Stimulated activated naive CD8-positive, alpha-beta T cell treated with anti-CD3 and anti-CD28 coated beads, Interleukin-15, Interleukin-2, amounts not matched to agents 100 ng/mL and 50 ng/mL, for 24 hours (primary cell): ENCODE results near the gene FSTL4.

ENCODE experiments used
- H3K27ac Mint-ChIP-seq: one replicate; pipeline ENCODE4 v1.8.0; 2021; ENCODE audit warnings: mild to moderate bottlenecking, mixed read lengths
- H3K27me3 Mint-ChIP-seq: one replicate; pipeline ENCODE4 v1.8.0; 2021; ENCODE audit warnings: mixed read lengths
- H3K36me3 Mint-ChIP-seq: one replicate; pipeline ENCODE4 v1.8.0; 2021; ENCODE audit warnings: low read depth, mixed read lengths
- H3K4me1 Mint-ChIP-seq: one replicate; pipeline ENCODE4 v1.8.0; 2021; ENCODE audit warnings: low read depth, mixed read lengths
- H3K4me3 Mint-ChIP-seq: one replicate; pipeline ENCODE4 v1.8.0; 2021; ENCODE audit warnings: mild to moderate bottlenecking, mixed read lengths
- H3K9me3 Mint-ChIP-seq: one replicate; pipeline ENCODE4 v1.8.0; 2021; ENCODE audit warnings: mixed read lengths

Gene FSTL4

DNA sequence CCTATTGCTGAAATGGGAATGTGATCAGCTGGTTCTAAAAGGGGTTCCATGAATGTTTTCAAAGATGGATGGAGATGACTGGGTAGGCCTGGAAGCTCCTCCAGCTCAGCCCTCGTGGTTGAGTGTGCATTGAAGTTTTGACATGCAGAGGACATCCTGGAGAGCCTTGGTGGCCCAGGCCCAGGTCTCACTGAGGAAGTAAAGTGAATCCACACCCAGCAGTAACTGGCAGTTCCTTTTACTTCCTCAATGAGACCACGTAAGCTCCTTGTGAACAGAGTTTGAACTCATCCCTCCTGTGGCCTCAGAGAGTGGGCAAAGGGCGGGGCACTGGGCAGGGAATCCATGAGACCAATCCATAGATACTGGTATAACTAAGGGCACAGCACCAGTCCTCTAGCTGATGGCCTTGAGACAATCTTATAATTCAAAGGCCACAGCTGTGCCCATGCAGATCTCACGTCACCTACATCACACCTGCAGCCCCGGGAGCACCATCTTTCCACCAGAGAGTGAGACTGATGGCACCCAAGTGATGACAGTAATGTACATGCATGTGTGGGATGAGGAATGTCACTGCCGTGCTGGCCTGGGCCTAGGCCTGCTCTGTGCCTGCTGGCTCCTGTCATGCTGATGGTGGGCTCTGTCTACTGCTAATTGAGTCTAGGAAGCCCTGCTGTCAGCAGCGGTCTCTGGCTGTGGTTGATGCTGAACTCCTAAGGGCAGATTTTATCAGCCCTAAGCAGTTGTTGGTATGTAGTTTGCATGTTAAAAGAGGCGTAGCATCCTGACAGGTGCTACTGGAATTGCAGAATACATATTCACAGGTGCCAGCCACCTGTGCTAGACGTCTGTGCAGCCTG lies 257.8 kb downstream of the FSTL4 start:
- no peak overlapping the region for H3K27ac Mint-ChIP-seq
- H3K9me3 Mint-ChIP-seq = no peaks in the 10 kb centered on the region
- H3K36me3 Mint-ChIP-seq = no peaks in the 10 kb centered on the region
- H3K27me3 Mint-ChIP-seq = no peaks in the 10 kb centered on the region
- H3K4me1 Mint-ChIP-seq = no peaks in the 10 kb centered on the region
- no peak overlapping the region for H3K4me3 Mint-ChIP-seq

DNA sequence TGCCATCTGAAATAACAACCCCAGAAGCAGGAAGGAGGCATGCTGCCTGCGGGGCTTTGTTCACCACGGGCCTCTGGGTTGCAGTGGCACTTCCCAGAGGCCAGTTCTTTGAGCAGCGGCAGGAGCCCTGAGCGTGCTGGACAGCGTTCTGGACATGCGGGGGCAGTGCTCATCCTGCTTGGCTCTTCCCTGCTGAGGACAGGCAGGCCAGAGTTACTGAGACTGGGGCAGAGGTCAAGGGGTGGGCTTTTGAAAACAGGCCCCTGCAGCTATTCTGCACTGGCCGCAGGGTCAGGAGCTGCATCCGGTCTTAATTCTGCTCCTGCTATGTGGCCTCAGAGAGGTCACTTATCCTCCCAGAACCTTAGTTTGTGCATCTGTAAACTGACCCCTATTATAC lies 258.6 kb downstream of the FSTL4 start:
- Mint-ChIP-seq H3K27me3 (no peaks in the 10 kb centered on the region), H3K4me3 (no peak overlapping the region), H3K27ac (no peak overlapping the region), H3K36me3 (no peaks in the 10 kb centered on the region), H3K4me1 (no peaks in the 10 kb centered on the region), H3K9me3 (no peaks in the 10 kb centered on the region)

DNA sequence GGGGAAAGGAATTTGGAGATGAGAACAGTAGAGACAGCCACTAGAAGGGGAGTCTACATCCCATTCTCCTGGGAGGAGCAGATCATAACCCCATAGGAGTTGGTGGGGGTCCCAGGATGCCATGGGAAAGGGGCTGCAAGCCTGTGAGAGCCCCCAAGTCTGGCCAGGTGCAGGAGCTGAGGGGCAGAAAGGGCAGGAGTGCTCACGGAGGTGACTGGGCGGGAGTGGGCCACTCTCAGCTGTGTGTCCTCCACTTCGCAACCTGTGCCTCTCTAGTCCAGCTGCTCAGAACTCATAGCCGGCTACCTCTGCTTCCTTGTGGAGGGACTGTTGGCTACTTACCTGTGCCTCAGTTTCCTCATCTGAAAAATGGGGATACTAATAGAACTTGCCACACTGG lies 263.9 kb downstream of the FSTL4 start:
- Mint-ChIP-seq H3K27ac (no peak overlapping the region), H3K4me3 (no peak overlapping the region), H3K36me3 (no peaks in the 10 kb centered on the region), H3K4me1 (no peaks in the 10 kb centered on the region), H3K27me3 (peaks cover 10% of the 10 kb centered on the region), H3K9me3 (no peaks in the 10 kb centered on the region)

DNA sequence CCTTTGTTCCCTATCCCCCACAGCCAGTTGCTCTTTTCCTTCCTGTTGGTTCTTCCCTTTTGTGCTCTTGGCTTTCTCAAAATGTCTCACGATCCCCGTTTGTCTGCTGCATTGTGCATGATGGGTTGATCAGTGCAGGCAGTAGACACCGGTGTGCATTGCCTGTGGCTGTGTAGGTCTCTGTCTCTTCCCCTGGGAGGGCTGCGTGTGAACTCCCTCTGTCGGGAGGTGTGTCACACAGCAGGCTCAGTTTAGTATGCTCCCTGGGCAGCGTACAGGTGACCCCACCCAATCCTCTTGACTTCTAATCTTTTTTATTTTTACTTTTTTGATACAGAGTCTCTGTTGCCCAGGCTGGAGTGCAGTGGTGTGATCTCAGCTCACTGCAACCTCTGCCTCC lies 265.3 kb downstream of the FSTL4 start:
- no peaks in the 10 kb centered on the region for H3K36me3 Mint-ChIP-seq
- peaks cover 10% of the 10 kb centered on the region for H3K27me3 Mint-ChIP-seq
- H3K27ac Mint-ChIP-seq = no peak overlapping the region
- no peak overlapping the region for H3K4me3 Mint-ChIP-seq
- H3K4me1 Mint-ChIP-seq = no peaks in the 10 kb centered on the region
- no peaks in the 10 kb centered on the region for H3K9me3 Mint-ChIP-seq

DNA sequence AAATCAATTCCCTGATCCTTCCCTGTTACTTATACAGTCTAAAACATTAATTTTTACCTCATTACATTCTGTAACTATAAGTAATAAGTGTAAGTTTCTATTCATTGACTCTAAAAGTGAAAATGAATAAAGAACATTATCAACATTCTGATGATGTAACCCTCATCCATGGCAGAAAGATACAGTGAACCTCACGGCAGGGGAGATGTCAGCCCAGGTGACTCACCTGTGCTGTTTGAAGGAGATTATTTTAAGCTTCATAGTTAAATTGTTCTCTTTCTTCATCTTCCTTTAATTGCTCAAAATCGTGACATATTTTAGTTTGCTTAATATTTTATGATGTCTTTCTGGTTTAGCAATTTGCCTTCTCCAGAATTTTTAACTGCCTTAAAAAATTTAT lies 268.1 kb downstream of the FSTL4 start:
- H3K4me3 Mint-ChIP-seq = no peak overlapping the region
- no peaks in the 10 kb centered on the region for H3K4me1 Mint-ChIP-seq
- peaks cover 10% of the 10 kb centered on the region for H3K27me3 Mint-ChIP-seq
- H3K36me3 Mint-ChIP-seq = no peaks in the 10 kb centered on the region
- no peak overlapping the region for H3K27ac Mint-ChIP-seq
- no peaks in the 10 kb centered on the region for H3K9me3 Mint-ChIP-seq

DNA sequence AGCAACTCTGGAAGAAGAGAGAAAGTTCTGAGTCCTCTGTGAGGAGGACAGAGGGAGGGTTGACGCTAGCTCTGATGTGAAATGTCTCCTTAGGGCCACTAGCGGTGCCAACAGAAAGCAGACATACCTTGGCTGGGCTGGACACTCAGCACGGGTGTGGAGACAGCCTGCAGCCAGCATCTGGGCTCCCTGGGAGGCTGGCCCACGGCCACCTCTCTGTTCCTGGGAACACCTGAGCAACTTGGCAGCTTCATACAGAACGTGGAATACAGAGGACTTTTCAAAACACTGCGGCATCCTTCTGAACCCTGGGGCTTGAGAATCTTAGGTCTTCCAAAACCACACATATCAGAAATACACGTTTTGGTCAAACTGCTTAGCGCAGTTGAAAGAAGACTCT lies 269.1 kb downstream of the FSTL4 start:
- no peaks in the 10 kb centered on the region for H3K4me1 Mint-ChIP-seq
- peaks cover 8% of the 10 kb centered on the region for H3K27me3 Mint-ChIP-seq
- H3K36me3 Mint-ChIP-seq = no peaks in the 10 kb centered on the region
- no peak overlapping the region for H3K4me3 Mint-ChIP-seq
- H3K9me3 Mint-ChIP-seq = no peaks in the 10 kb centered on the region
- H3K27ac Mint-ChIP-seq = no peak overlapping the region

DNA sequence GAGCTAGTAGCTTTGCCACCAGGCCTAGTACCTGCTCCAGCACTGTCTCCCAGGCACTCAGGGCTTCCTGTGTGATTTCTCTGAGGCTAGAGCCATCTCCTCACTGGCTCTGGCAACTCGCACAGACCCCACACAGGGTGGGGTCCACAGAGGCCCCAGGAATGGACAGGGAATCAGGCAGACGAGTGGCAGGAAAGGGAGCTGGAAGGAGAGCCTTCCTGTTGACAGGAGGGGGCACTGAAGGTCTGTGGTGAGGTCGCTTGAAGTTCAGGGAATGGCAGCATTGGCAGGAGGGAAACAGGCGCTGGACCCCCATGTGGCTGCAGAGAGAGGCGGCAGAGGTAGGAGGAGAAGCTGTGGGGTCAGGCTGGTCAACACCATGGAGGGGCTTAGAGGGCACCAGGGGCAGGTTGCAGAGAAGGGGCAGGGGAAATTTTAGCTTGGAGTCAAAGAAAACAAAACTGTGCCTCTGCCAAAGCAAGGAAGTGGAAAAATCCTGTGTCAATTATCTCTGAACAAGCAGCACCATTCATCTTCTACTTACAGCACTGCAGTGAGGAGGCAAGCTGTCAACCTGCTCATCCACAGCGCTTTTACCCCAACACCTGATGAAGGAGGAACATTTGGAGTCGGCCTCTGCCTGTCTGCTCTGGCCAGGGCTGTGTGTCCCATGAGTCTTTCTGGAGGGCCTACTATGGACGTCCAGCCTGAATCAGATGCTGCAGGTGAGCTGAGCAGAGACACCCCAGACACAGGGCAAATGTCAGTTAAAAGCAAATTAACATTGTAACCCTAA lies 270.2 kb downstream of the FSTL4 start:
- no peak overlapping the region for H3K4me3 Mint-ChIP-seq
- H3K36me3 Mint-ChIP-seq = no peaks in the 10 kb centered on the region
- no peak overlapping the region for H3K27ac Mint-ChIP-seq
- no peaks in the 10 kb centered on the region for H3K9me3 Mint-ChIP-seq
- H3K4me1 Mint-ChIP-seq = no peaks in the 10 kb centered on the region
- peaks cover 4% of the 10 kb centered on the region for H3K27me3 Mint-ChIP-seq

DNA sequence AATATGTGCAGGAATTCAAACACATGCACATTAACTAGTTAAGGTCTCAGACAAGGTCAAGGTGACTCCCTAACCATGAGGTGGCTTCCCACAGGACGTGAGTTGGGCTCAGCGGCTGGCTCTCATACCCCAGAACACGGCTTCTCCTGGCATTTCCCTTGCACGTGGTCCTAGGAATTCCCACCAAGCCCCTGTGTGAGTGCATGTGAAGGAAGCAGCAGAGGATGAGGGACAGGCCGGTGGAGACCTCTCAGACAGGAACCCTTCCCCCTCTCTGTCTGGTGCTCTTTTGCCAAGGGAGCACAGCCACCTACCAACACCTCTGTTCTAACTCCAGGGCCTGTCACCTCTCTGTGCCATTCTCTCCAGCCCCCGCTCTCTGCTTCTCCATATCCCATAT lies 271.0 kb downstream of the FSTL4 start:
- H3K36me3 Mint-ChIP-seq = no peaks in the 10 kb centered on the region
- no peak overlapping the region for H3K4me3 Mint-ChIP-seq
- H3K27me3 Mint-ChIP-seq = peaks cover under 1% of the 10 kb centered on the region
- no peak overlapping the region for H3K27ac Mint-ChIP-seq
- peaks cover 5% of the 10 kb centered on the region for H3K4me1 Mint-ChIP-seq
- H3K9me3 Mint-ChIP-seq = no peaks in the 10 kb centered on the region

DNA sequence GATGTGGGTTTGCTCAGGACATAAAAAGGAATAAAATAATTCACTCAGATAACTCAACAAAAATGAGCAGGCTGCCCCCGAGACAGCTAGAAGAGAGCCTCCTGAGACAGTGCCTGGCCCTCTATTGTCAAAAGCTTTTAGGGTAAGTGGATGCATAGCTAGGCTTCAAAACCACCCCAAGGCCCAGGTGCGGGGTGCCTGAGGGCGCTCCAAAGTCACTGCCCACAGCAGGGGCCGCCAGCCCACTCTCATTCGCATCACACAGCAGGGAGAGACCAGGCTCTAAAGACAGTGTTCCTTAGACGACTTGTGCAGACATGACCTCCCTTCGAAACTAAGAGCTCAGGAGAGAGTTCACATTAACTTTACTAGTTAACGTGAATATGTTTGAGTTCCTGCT lies 271.5 kb downstream of the FSTL4 start:
- Mint-ChIP-seq H3K36me3 (no peaks in the 10 kb centered on the region), H3K4me3 (no peak overlapping the region), H3K27ac (no peak overlapping the region), H3K4me1 (peaks cover 6% of the 10 kb centered on the region), H3K27me3 (no peaks in the 10 kb centered on the region), H3K9me3 (no peaks in the 10 kb centered on the region)

DNA sequence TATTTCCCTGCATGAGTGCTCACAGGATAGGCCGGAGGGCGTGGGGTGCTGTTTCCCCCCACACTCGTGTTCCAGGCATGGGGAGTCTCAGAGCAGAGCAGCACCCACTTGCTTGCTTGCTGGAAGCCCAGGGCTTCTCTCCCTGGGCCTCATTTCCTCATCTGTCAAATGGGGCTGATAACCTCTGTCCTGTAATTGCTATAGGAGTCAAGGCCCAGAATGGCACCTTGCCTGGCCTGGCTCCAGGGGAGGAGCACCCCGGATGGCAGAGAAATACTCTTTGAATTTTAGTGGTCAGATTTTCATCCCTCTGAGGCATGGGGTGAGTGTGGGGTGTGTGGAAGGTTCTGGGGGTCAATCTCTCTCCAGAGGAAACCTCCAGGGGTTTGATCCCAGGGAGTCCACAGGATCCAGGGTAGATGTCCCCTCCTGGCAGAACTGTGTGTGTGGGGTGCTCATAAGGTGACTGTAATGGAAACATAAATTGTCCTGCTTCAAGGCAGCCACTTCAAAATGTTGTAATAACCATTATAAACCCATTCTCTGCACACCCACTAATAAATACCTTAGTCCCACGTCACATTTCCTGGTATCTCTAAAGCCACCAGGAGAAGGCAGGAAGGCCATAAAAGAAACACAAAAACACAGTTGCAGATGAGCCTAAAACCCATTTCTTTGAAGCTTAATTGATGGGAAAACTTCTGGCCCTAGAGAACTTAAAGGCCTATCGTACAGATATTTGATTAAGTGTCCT lies 272.2 kb downstream of the FSTL4 start:
- H3K9me3 Mint-ChIP-seq = no peaks in the 10 kb centered on the region

DNA sequence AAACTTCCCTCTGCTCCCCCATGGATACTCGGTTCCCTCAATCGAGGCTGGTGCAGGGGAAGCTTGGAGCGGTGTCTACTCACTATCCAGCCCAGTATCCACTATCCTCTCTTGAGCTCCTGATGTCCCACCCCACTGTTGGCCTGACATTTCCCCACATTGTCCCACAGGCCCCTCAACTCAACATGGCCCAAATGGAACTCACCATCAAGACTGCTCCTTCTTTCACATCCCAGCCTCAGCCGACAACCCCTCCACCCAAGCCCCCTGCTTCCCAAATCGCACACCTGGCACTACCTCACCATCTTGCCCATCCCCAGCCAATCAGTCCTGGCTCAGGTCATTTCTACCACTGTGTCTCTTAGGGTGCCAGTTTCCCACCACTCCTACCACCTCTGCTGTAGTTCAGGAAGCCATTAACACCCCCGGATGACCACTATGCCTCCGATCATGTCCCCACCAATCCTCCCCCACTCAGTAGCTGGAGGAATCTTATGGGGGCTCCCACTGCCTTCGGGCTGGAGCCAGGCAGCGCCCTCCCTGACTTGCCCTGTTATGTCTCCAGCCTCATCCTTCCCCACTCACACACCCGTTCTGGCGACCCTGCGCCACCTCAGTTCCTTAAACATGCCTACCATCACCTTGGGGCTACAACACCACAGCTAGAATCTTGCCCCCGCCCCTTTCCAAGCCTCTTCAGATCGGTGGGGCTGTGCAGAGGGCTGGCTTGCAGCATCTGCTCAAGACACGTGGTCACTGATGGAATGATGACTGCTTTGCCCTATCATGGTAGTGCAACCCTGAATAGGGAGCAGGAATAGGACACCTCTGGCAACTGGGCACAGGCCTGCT lies 273.6 kb downstream of the FSTL4 start:
- Mint-ChIP-seq H3K36me3 (no peaks in the 10 kb centered on the region), H3K4me3 (no peak overlapping the region), H3K9me3 (no peaks in the 10 kb centered on the region), H3K4me1 (peaks cover 8% of the 10 kb centered on the region), H3K27ac (no peak overlapping the region), H3K27me3 (no peaks in the 10 kb centered on the region)

More for the DNA sequence above, 272.2 kb downstream of the FSTL4 start:
- H3K4me1 Mint-ChIP-seq = peaks cover 8% of the 10 kb centered on the region
- H3K27ac Mint-ChIP-seq = no peak overlapping the region
- no peaks in the 10 kb centered on the region for H3K27me3 Mint-ChIP-seq
- H3K4me3 Mint-ChIP-seq = no peak overlapping the region
- no peaks in the 10 kb centered on the region for H3K36me3 Mint-ChIP-seq

DNA sequence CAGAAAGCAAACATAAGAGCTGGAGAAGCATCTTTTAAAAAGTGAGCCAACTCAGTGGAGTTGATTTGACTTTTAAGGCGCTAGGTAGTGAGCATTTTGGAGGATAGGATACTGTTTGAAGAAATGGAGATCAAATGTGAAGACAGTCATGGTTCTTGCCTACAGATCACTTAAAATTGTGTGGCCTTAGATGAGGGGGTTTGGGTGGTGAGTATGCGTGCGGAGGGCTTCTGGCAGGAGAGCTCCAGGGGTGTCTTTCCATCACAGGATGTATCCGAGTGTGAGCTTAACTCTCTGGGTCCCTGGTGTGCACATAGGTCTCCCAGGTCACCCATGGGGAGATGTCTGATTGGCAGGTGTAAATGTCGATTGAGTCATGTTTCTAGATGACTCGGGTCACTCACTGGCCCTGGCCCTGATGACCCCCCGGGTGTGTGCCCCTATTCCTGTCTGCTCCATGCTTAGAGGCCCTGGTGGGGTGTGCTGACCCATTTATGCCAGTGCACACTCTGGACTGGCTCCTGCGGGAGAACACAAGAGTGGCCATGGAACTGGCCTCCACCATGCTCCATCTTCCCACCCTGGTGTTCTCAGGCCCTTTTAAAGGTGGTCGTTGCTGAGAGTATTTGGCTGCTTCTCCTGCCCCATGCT lies 274.4 kb downstream of the FSTL4 start:
- Mint-ChIP-seq H3K4me1 (peaks cover 12% of the 10 kb centered on the region), H3K4me3 (no peak overlapping the region), H3K27ac (no peak overlapping the region), H3K36me3 (no peaks in the 10 kb centered on the region), H3K27me3 (no peaks in the 10 kb centered on the region), H3K9me3 (no peaks in the 10 kb centered on the region)

DNA sequence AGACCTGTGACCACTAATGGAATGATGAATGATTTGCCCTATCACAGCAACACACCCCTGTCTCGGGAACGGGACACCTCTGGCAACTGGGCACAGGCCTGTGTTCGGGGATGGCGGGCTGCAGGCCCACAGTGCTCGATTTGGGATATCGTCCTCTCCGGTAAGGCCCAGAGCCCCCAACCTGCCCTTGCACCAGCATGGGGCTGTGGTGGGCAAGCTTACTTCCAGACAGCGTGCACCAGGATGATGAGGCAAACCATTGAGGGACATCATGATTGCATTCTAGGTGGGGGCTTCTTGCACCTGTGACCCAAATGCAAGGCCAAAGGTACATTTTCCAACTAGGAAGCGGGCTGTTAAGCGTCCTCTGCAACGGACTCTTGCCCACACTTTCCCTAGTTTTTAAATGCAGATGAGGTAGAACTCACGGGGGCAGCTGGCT lies 275.4 kb downstream of the FSTL4 start:
- Mint-ChIP-seq H3K4me3 (no peak overlapping the region), H3K27me3 (peaks cover 4% of the 10 kb centered on the region), H3K9me3 (no peaks in the 10 kb centered on the region), H3K4me1 (peaks cover 21% of the 10 kb centered on the region), H3K27ac (no peak overlapping the region), H3K36me3 (no peaks in the 10 kb centered on the region)
